Measurements from ENCODE around the gene DDX60.

Gene DDX60

GRCh38 chr4:168200685-168201084 is 117.9 kb downstream of the DDX60 start:
- no peak for DNase-seq (ENCODE audit: low spot score)

GRCh38 chr4:168199260-168199957 is 119.1 kb downstream of the DDX60 start:
- no peak for DNase-seq (ENCODE audit: low spot score)

- DNase-seq (ENCODE audit: low spot score): no peak
These were observed 120.6 kb downstream of the DDX60 start for GRCh38 chr4:168197926-168198325.

DNA sequence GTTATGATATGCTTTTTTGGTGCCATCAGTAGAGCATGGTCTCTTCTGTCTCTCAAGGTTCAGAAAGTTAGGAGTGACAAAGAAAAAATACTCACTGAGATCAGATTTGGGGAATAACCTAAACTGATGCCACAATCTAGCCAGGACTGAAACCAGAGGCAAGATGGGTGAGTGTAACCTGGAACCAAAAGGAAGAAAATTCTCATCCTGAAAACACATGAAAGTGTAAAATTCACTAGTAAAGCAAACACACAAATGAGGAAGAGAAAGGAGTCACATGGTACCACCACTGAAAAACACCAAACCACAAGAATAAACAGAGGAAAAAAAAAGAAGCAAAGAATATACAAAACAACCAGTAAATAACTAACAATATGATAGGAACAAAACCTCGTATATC is 129.8 kb downstream of the DDX60 start:
- no peak for DNase-seq (ENCODE audit: low spot score)

- peak; percentile 35 for DNase-seq (ENCODE audit: low spot score)
These were observed 134.6 kb downstream of the DDX60 start for GRCh38 chr4:168183717-168184571.

GRCh38 chr4:168177546-168178149 is 140.9 kb downstream of the DDX60 start:
- no peak for DNase-seq (ENCODE audit: low spot score)

GRCh38 chr4:168174308-168174707 is 144.2 kb downstream of the DDX60 start:
- no peak for DNase-seq (ENCODE audit: low spot score)

- DNase-seq (ENCODE audit: low spot score): no peak
These were observed 150.8 kb downstream of the DDX60 start for GRCh38 chr4:168167714-168168284.
